K562 (cell line): ENCODE data around the gene WDR91. TPM values are rescaled to one million over a fixed set of nuclear protein-coding genes. Genes with fewer than 3 reads are reported as not detected.
A peak's percentile ranks its signal among the peaks of the same experiment; 100 is the strongest.
"Not testable (repeated sequence)": the region's sequence is repeated elsewhere in the genome, so short reads cannot be mapped to it uniquely, and the experiment has no call there.

Source experiments
- ATAC-seq: fragments of 200-7000 bp; cut with Tn5 transposase; 3 replicates; pipeline ENCODE4 v1.9.1; 2020; ENCODE audit warnings: moderate library complexity
- BruUV-seq: library from RNA; stranded (reverse); fragments of 400-500 nt; replicated peaks from 2 replicates; lab custom pipeline; 2021; lab: Mats Ljungman, UMichigan
- CTCF ChIA-PET: fragments of 300-600 bp; formaldehyde crosslinking; extraction: SDS; loops from one replicate; lab custom pipeline; 2021; ENCODE audit warnings: low intra/inter-chr PET ratio; lab: Yijun Ruan, JAX
- POLR2A ChIA-PET: fragments of 300-600, 350-650 bp; sonication (Branson Sonifier 250); formaldehyde crosslinking; extraction: SDS; loops from one replicate; lab custom pipeline; 2021; ENCODE audit warnings: antibody characterized with exemption, inconsistent platforms; lab: Yijun Ruan, JAX
- DNase-seq, 4 experiments: peaks; one replicate each; pipeline versions ENCODE4 v3.0.0 to v3.0.0-alpha.2; 2011 to 2018; ENCODE audit warnings: low spot score in 3 of 4, mixed read lengths in 3 of 4; ENCODE audit errors: extremely low read depth in 1 of 4
- FAIRE-seq: peaks from 2 replicates; lab custom pipeline; 2011; peaks lifted over from hg19 to GRCh38; lab: Jason Lieb, UNC
- H2AFZ ChIP-seq: 2 replicates; pipeline ENCODE4 v1.6.0; 2011; ENCODE audit warnings: low read depth, low read length, control low read depth, inconsistent platforms
- H3K27ac ChIP-seq: fragments of 200-600 bp; 3 replicates; pipeline ENCODE4 v1.8.0; 2011; ENCODE audit warnings: low read depth, mild to moderate bottlenecking, control low read depth, inconsistent platforms, low read length, moderate library complexity, mixed read lengths; ENCODE audit errors: extremely low read depth
- H3K27me3 ChIP-seq, 2 experiments: fragments of 300-600 bp in 1 of 2; 2 replicates in 1 of 2; 3 replicates in 1 of 2; pipeline versions ENCODE4 v1.6.0 to v1.8.0; 2011; ENCODE audit warnings: inconsistent platforms in 2 of 2, low read length in 2 of 2, mild to moderate bottlenecking in 1 of 2, mixed read lengths in 1 of 2, moderate library complexity in 1 of 2; ENCODE audit not compliant: control insufficient read depth in 2 of 2, insufficient read depth in 2 of 2
- H3K36me3 ChIP-seq: fragments of 300-600 bp; 3 replicates; pipeline ENCODE4 v1.8.0; 2011; ENCODE audit warnings: mild to moderate bottlenecking, low read length, inconsistent platforms; ENCODE audit not compliant: control insufficient read depth, insufficient read depth
- H3K4me1 ChIP-seq, 2 experiments: fragments of 200-600 bp in 1 of 2; replicated peaks in 1 of 2; 2 replicates in 1 of 2; 3 replicates in 1 of 2; pipeline versions ENCODE4 v1.5.1 to v1.8.0; 2011; ENCODE audit warnings: inconsistent platforms in 2 of 2, low read length in 2 of 2, mild to moderate bottlenecking in 1 of 2, mixed read lengths in 1 of 2, moderate library complexity in 1 of 2; ENCODE audit not compliant: control insufficient read depth in 2 of 2, insufficient read depth in 2 of 2
- H3K4me2 ChIP-seq: 2 replicates; pipeline ENCODE4 v1.6.1; 2011; ENCODE audit warnings: low read length, control low read depth, inconsistent platforms, mixed read lengths; ENCODE audit not compliant: insufficient read depth
- H3K4me3 ChIP-seq: fragments of 200-600 bp; sonication (generic), shearing (Covaris generic); 2 replicates; pipeline ENCODE4 v1.5.1; 2016; ENCODE audit warnings: control low read depth, inconsistent platforms
- H3K79me2 ChIP-seq: fragments of 200-600 bp; 3 replicates; pipeline ENCODE4 v1.8.0; 2011; ENCODE audit warnings: low read length, inconsistent platforms; ENCODE audit not compliant: control insufficient read depth, insufficient read depth
- H3K9ac ChIP-seq, 2 experiments: 2 replicates each; pipeline versions ENCODE4 v1.6.0 to v1.6.1; 2011; ENCODE audit warnings: low read depth in 2 of 2, low read length in 2 of 2, control low read depth in 1 of 2, inconsistent platforms in 1 of 2, mild to moderate bottlenecking in 1 of 2, mixed read lengths in 1 of 2; ENCODE audit not compliant: insufficient read depth in 1 of 2
- H3K9me1 ChIP-seq: one replicate; pipeline ENCODE4 v1.6.0; 2011; ENCODE audit warnings: inconsistent platforms, mild to moderate bottlenecking, low read length, moderate library complexity; ENCODE audit not compliant: control insufficient read depth, insufficient read depth
- H3K9me3 ChIP-seq: replicated peaks from 2 replicates; pipeline ENCODE4 v1.5.1; 2011; ENCODE audit warnings: low read depth, low read length, inconsistent platforms; ENCODE audit not compliant: control insufficient read depth, insufficient read depth
- H4K20me1 ChIP-seq: replicated peaks from 2 replicates; pipeline ENCODE4 v1.6.1; 2011; ENCODE audit warnings: low read length, inconsistent platforms, mixed read lengths; ENCODE audit not compliant: control insufficient read depth, insufficient read depth
- CEBPB ChIP-seq: fragments of 450-650 bp; IDR thresholded peaks from 2 replicates; pipeline ENCODE4 v1.6.1; 2016; ENCODE audit warnings: missing genetic modification characterization, missing compliant biosample characterization
- CEBPG ChIP-seq, 3 experiments: fragments of 200-800 bp in 1 of 3; sonication (Bioruptor generic) in 1 of 3; sonication (generic) in 1 of 3; formaldehyde crosslinking in 1 of 3; IDR thresholded peaks in 2 of 3; conservative IDR thresholded peaks in 1 of 3; 2 replicates each; pipeline versions ENCODE4 v1.6.1 to v1.8.0; 2016 to 2022; ENCODE audit warnings: missing compliant biosample characterization in 2 of 3, missing genetic modification characterization in 2 of 3, mild to moderate bottlenecking in 1 of 3, missing genetic modification reagents in 1 of 3
- USF1 ChIP-seq: sonication (generic); formaldehyde crosslinking; IDR thresholded peaks from 2 replicates; pipeline ENCODE4 v1.9.0; 2022; ENCODE audit warnings: mild to moderate bottlenecking, missing genetic modification reagents
- WGBS: fragments of 100-300 bp; shearing (Covaris generic); methylation state at CpG from one replicate; pipeline ENCODE4 v1.1.6; 2016; ENCODE audit warnings: low coverage, mixed read lengths; ENCODE audit not compliant: insufficient coverage; ENCODE audit errors: missing lambda C conversion rate; 5-methylcytosine and 5-hydroxymethylcytosine counted together
- in situ Hi-C: fragments of 300-500 bp; cut with MboI; formaldehyde crosslinking; loops from 4 replicates; pipeline ENCODE4 v1.15.0; 2018; ENCODE audit warnings: inconsistent platforms, mixed read lengths
- intact Hi-C: fragments of 100-400 bp; cut with micrococcal nuclease; formaldehyde crosslinking; loops from 2 replicates; pipeline ENCODE4 v1.14.2; 2022
- polyA plus RNA-seq, 8 experiments: library from polyadenylated mRNA; depleted of rRNA in 4 of 8; stranded (reverse) in 5 of 8; unstranded in 3 of 8; fragments of >200 nt; fragmentation: Nextera tagmentation in 2 of 8; fragmentation: Illumina TruSeq in 1 of 8; extraction: Ambion mirVana in 2 of 8; extraction: Trizol in 1 of 8; gene quantifications; 2 replicates each; pipeline versions ENCODE4 v1.2.1 to v1.2.3, GENCODE V29; 2011 to 2014; ENCODE audit warnings: inconsistent platforms in 1 of 8, missing spikeins in 1 of 8
- total RNA-seq, 7 experiments: library from RNA; depleted of rRNA in 6 of 7; stranded (reverse); fragments of >200 nt in 6 of 7; fragmentation: Illumina TruSeq in 2 of 7; extraction: Trizol in 2 of 7; gene quantifications; 2 replicates each; pipeline versions ENCODE4 v1.2.1 to v1.2.3, GENCODE V29; 2011 to 2021; ENCODE audit warnings: low replicate concordance in 1 of 7

The WDR91 gene
- total and polyA plus RNA-seq, 9 of the 15 experiments (the other 6 are each of a cell fraction or from before 2014, with no cell fraction given): 1.9 to 18.2 (median 9.8) TPM

GRCh38 chr7:135171581-135172291 is 39.6 kb downstream of the WDR91 start:
- WGBS: 91% methylated on average over 16 of the region's 19 CpGs
- BruUV-seq, H3K9me3 ChIP-seq, DNase-seq: not testable (repeated sequence)
- intact Hi-C loops: loop anchor here (5.0 to 10.0 kb wide), 4 partner anchors 297 to 539 kb away; partner anchors contain the start of gene BPGM
- H3K36me3 ChIP-seq: peaks cover 22% of the 10 kb centered on the region
- TF ChIP-seq USF1 (CRISPR knock-in tag) (0 out of 2 replicates have a peak, but pooled peaks have one; percentile 28), CEBPB (peak; percentile 69; the same call in 1 of the 2 replicates), CEBPG (CRISPR knock-in tag; IDR thresholded peaks at IDR 0.05) (peak; percentile 62), CEBPG (tag; conservative IDR thresholded peaks at IDR 0.05 in 1 of 2, IDR thresholded peaks at IDR 0.05 in 1 of 2) (0 out of 4 replicates have a peak, but pooled peaks of 1 of the 2 experiments have one; percentile 10)
- TF ChIP-seq, all 486 proteins: peak for 3; not testable (repeated sequence) for 483
- H3K4me3 ChIP-seq, H3K27me3 ChIP-seq, H4K20me1 ChIP-seq, H3K9ac ChIP-seq, H3K27ac ChIP-seq, FAIRE-seq, H3K4me2 ChIP-seq, ATAC-seq, H3K9me1 ChIP-seq, in situ Hi-C loops: not testable (repeated sequence)
- Histone ChIP-seq H2AFZ (peak overlapping the region; percentile 60), H3K4me1 (peaks cover 15 to 25% of the 10 kb centered on the region in 2 experiments; a peak in 4 of 5 replicates), H3K79me2 (peaks cover 33% of the 10 kb centered on the region)
- ChIA-PET POLR2A (interaction anchor here (1.8 kb wide), 1 partner anchor 8 kb away, joined by 10 read pairs; no protein-coding TSS in a partner anchor), CTCF (interaction anchor here (0.7 kb wide), 1 partner anchor 539 kb away, joined by 3 read pairs; no protein-coding TSS in a partner anchor)
